Psoas muscle (tissue), 8 donors: ENCODE measurements around the gene IER2. TPM values are rescaled to one million over a fixed set of nuclear protein-coding genes. Genes with fewer than 3 reads are reported as not detected.
"Not testable (repeated sequence)": the region's sequence is repeated elsewhere in the genome, so short reads cannot be mapped to it uniquely, and the experiment has no call there.

ENCODE experiments used
- ATAC-seq, 4 donors: fragments of 200-7000 bp; cut with Tn5 transposase; one replicate each; pipeline ENCODE4 v1.9.1; 2020; ENCODE audit warnings: moderate library complexity in 3 of 4, mild to moderate bottlenecking in 2 of 4
- DNase-seq, 2 donors: peaks; one replicate each; pipeline ENCODE4 v3.0.0-alpha.2; 2020
- H3K27ac ChIP-seq: fragments of 200-600 bp; one replicate; pipeline ENCODE4 v1.8.0; 2022
- H3K27me3 ChIP-seq, 3 donors: fragments of 200-600 bp in 1 of 3; one replicate each; pipeline versions ENCODE4 v1.6.1 to v1.8.0; 2013 to 2022; ENCODE audit warnings: low read length in 2 of 3, mild to moderate bottlenecking in 2 of 3, moderate library complexity in 1 of 3; ENCODE audit not compliant: insufficient read depth in 3 of 3
- H3K36me3 ChIP-seq, 2 donors: fragments of 200-600 bp in 1 of 2; one replicate each; pipeline versions ENCODE4 v1.6.1 to v1.8.0; 2013 to 2022; ENCODE audit warnings: low read depth in 1 of 2, mild to moderate bottlenecking in 1 of 2, moderate library complexity in 1 of 2; ENCODE audit not compliant: insufficient read depth in 1 of 2
- H3K4me1 ChIP-seq: fragments of 200-600 bp; one replicate; pipeline ENCODE4 v1.8.0; 2022
- H3K4me3 ChIP-seq: fragments of 200-600 bp; one replicate; pipeline ENCODE4 v1.8.0; 2022; ENCODE audit warnings: mild to moderate bottlenecking
- H3K9me3 ChIP-seq: fragments of 200-600 bp; one replicate; pipeline ENCODE4 v1.8.0; 2022
- WGBS, 3 donors: extraction: QIAGEN DNeasy Blood & Tissue Kit; methylation state at CpG; one replicate each; pipeline versions ENCODE4 v1.1.6 to v1.1.7; 2013; 5-methylcytosine and 5-hydroxymethylcytosine counted together
- intact Hi-C, 2 donors: fragments of 100-400 bp; cut with DNase I; formaldehyde crosslinking; loops; one replicate each; pipeline versions ENCODE4 v1.11.0 to v1.14.2; 2022
- polyA plus RNA-seq, 3 donors: library from polyadenylated mRNA; stranded (reverse); fragments of 200-250 nt; gene quantifications; one replicate each; pipeline ENCODE4 v1.2.3, GENCODE V29; 2013
- total RNA-seq, 4 donors: library from RNA; stranded (reverse); fragmentation: NEBNext Ultra II Directional in 2 of 4; extraction: Animal tissue kit (Norgen Biotek cat#: 25700) in 2 of 4; gene quantifications; one replicate each; pipeline versions ENCODE4 v1.2.1 to v1.2.4, GENCODE V29; 2021 to 2023
- TF ChIP-seq, protein P1 (sequence below): fragments of 200-600 bp; IDR thresholded peaks from one replicate; pipeline ENCODE4 v1.8.0; 2022; ENCODE audit warnings: antibody characterized with exemption
- donor health status: healthy with polysubstance abuse.
- donor health status: DM: no; HTN: no; CAD: no; lungs with moderate emphysema.
- donor health status: Bipolar disorder and iron deficiency.
- donor health status: healthy.
- donor health status: DM: yes; HTN: yes; CAD: no.
- donor health status: DM: no; HTN: no; CAD: no.
- donor health status: DM: no; HTN: no; CAD: no.
- donor health status: DM: yes; HTN: yes; CAD: no.

Gene IER2
- total and polyA plus RNA-seq, 7 donors, result 12.9 to 62.7 (median 29.0) TPM

DNA sequence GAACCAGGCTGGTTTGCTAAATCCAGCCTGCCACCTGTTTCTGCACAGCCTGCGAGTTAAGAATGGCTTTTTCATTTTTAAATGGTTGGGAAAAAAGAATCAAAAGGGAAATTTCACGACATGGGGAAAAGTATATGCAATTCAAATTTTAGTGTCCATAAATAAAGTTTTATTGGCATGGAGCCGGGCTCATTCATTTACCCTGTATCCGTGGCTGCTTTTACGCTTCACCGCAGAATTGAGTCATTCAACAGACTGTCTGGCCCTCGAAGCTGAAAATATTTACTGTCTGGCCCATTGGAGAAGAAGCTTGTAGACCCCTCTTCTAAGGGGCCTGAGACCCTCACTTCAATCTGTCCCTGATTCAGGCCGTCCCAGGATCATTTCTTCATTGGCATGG lies 26.1 kb downstream of the IER2 start:
- WGBS, 3 donors, result 36 to 57% (median 39%) methylated on average over 8 of the region's 8 CpGs
- intact Hi-C loops, result no loop called here
- H3K27me3 ChIP-seq, result no peaks in the 10 kb centered on the region

DNA sequence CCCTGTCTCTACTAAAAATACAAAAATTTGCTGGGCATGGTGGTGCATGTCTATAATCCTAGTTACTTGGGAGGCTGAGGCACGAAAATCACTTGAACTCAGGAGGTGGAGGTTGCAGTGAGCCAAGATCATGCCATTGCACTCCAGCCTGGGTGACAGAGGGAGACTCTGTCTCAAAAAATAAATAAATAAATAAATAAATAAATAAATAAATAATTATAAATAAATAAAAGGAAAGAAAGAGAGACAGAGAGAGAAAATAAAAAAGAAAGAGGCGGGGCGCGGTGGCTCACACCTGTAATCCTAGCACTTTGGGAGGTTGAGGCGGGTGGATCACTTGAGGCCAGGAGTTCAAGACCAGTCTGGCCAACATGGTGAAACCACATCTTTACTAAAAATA lies 27.4 kb downstream of the IER2 start:
- whole genome bisulfite sequencing, 3 donors, result 93 to 98% (median 98%) methylated on average over 5 of the region's 5 CpGs
- intact Hi-C loops, H3K36me3 ChIP-seq, H3K27ac ChIP-seq, H3K9me3 ChIP-seq, DNase-seq, ATAC-seq, H3K27me3 ChIP-seq, H3K4me3 ChIP-seq: not testable (repeated sequence)
- peaks cover 12% of the 10 kb centered on the region for H3K4me1 ChIP-seq

More for the DNA sequence above, 26.1 kb downstream of the IER2 start:
- DNase-seq, result no peak
- Histone ChIP-seq H3K4me3 (no peak overlapping the region), H3K4me1 (peaks cover 10% of the 10 kb centered on the region), H3K27ac (no peak overlapping the region), H3K36me3 (no peaks in the 10 kb centered on the region), H3K9me3 (no peaks in the 10 kb centered on the region)
- no peak for ATAC-seq
- TF ChIP-seq, protein P1, sequence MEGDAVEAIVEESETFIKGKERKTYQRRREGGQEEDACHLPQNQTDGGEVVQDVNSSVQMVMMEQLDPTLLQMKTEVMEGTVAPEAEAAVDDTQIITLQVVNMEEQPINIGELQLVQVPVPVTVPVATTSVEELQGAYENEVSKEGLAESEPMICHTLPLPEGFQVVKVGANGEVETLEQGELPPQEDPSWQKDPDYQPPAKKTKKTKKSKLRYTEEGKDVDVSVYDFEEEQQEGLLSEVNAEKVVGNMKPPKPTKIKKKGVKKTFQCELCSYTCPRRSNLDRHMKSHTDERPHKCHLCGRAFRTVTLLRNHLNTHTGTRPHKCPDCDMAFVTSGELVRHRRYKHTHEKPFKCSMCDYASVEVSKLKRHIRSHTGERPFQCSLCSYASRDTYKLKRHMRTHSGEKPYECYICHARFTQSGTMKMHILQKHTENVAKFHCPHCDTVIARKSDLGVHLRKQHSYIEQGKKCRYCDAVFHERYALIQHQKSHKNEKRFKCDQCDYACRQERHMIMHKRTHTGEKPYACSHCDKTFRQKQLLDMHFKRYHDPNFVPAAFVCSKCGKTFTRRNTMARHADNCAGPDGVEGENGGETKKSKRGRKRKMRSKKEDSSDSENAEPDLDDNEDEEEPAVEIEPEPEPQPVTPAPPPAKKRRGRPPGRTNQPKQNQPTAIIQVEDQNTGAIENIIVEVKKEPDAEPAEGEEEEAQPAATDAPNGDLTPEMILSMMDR, result no peak

DNA sequence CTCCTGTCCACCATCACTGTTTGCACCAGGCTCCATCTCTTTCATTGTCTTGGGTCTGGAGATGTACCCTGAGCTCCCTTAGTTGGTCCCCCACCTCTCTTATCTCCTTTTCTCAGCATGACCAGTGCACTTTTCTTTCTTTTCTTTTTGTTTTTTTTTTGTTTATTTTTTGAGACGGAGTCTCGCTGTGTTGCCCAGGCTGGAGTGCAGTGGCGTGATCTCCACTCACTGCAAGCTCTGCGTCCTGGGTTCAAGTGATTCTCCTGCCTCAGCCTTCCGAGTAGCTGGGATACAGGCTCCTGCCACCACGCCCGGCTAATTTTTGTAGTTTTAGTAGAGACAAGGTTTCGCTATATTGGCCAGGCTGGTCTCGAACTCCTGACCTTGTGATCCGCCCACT lies 28.1 kb downstream of the IER2 start:
- intact Hi-C loops, H3K27me3 ChIP-seq, DNase-seq, H3K36me3 ChIP-seq, H3K9me3 ChIP-seq, H3K4me3 ChIP-seq, ATAC-seq, H3K27ac ChIP-seq: not testable (repeated sequence)
- WGBS, 3 donors, result 94 to 95% (median 94%) methylated on average over 10 of the region's 10 CpGs
- peaks cover 10% of the 10 kb centered on the region for H3K4me1 ChIP-seq

DNA sequence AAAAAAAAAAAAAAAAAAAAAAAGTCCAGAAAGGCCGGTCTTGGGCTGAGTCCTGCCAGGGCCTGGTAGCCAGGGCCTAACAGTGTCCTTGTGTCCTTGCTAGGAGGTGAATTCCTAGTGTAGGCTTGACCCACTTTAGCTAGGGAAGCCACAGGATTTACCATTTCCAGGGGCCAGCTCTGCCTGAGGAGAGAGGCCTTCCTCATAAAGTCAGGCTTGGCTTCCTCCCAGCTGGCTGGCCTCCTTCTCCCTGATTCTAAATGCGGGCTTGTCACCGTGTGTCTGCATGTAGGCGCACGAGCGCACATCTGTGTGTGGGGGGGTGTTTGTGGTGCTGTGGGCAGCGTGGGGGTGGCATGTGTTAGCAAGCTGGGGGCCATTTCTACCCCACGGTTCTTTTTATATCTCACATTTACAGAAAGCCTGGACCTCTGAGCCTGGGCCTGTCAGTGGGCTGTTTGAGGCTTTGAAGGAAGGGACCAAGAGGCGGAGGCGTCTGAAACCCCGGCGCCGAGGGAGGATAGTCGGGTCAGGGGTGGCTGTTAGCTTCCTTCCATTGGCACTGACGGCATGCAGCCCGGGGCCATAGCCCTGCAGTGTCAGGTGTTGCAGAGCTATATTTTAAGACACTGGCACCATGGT lies 31.7 kb downstream of the IER2 start:
- DNase-seq (peak; percentile 54 to 67), ATAC-seq (peak in 3 of 4 donors; percentile 27 to 53 (median 48))
- no peaks in the 10 kb centered on the region for H3K27me3 ChIP-seq
- no peaks in the 10 kb centered on the region for H3K9me3 ChIP-seq
- intact Hi-C loops, result no loop called here
- peak overlapping the region; percentile 41 for H3K27ac ChIP-seq
- H3K4me1 ChIP-seq, result peaks cover 10% of the 10 kb centered on the region
- TF ChIP-seq, protein P1, result no peak
- 10 to 20% (median 14%) methylated on average over 16 of the region's 16 CpGs for WGBS, 3 donors
- H3K4me3 ChIP-seq, result no peak overlapping the region
- no peaks in the 10 kb centered on the region for H3K36me3 ChIP-seq

DNA sequence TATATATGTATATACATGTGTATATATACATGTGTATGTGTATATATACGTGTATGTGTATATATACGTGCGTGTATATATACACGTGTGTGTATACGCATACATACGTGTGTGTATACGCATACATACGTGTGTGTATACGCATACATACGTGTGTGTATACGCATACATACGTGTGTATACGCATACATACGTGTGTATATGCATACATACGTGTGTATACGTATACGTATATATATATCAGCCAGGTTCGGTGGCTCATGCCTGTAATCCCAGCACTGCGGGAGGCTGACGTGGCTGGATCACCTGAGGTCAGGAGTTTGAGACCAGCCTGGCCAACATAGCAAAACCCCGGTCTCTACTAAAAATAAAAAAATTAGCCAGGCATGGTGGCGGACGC lies 34.7 kb downstream of the IER2 start:
- H3K4me1 ChIP-seq, result peaks cover 10% of the 10 kb centered on the region
- H3K4me3 ChIP-seq, H3K36me3 ChIP-seq, ATAC-seq, DNase-seq, intact Hi-C loops, H3K27me3 ChIP-seq, H3K27ac ChIP-seq, H3K9me3 ChIP-seq: not testable (repeated sequence)
- WGBS, 3 donors, result 75 to 96% (median 87%) methylated on average over 23 of the region's 23 CpGs

DNA sequence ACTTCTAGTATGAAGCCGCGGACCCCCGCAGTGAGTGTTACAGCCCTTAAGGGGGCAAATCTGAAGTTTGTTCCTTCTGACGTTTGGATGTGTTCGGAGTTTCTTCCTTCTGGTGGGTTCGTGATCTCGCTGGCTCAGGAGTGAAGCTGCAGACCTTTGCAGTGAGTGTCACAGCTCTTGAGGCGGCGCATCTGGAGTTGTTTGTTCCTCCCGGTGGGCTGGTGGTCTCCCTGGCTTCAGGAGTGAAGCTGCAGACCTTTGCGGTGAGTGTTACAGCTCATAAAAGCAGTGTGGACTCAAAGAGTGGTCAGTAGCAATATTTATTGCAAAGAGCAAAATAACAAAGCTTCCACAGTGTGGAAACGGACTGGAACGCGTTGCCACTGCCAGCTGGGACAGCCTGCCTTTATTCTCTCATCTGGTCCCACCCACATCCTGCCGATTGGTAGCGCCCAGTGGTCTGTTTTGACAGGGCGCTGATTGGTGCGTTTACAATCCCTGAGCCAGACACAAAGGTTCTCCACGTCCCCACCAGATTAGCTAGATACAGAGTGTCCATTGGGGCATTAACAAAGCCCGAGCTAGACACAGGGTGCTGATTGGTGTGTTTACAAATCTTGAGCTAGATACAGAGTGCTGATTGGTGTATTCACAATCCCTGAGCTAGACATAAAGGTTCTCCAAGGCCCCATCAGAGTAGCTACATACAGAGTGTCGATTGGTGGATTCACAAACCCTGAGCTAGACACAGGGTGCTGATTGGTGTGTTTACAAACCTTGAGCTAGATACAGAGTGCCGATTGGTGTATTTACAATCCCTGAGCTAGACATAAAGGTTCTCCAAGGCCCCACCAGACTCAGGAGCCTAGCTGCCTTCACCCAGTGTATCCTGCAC lies 35.8 kb downstream of the IER2 start:
- H3K4me3 ChIP-seq, H3K27ac ChIP-seq, DNase-seq, ATAC-seq, H3K36me3 ChIP-seq, intact Hi-C loops, H3K27me3 ChIP-seq, H3K9me3 ChIP-seq: not testable (repeated sequence)
- H3K4me1 ChIP-seq, result peaks cover 10% of the 10 kb centered on the region
- WGBS, 3 donors, result 69 to 75% (median 74%) methylated on average over 21 to 22 of the region's 22 CpGs

DNA sequence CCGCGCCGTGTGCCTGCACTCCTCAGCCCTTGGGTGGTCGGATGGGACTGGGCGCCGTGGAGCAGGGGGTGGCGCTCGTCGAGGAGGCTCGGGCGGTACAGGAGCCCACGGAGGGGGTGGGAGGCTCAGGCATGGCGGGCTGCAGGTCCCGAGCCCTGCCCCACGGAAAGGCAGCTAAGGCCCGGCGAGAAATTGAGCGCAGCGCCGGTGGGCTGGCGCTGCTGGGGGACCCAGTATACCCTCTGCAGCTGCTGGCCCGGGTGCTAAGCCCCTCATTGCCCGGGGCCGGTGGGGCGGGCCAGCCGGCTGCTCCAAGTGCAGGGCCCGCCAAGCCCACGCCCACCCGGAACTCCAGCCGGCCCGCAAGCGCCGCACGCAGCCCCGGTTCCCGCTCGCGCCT lies 36.5 kb downstream of the IER2 start:
- H3K4me1 ChIP-seq, intact Hi-C loops, DNase-seq, H3K27me3 ChIP-seq, H3K4me3 ChIP-seq, H3K36me3 ChIP-seq, H3K27ac ChIP-seq, H3K9me3 ChIP-seq, ATAC-seq: not testable (repeated sequence)
- WGBS, 3 donors, result 87 to 94% (median 91%) methylated on average over 27 to 38 of the region's 38 CpGs
